Duodenal mucosa (tissue), 2 donors: ENCODE data around the gene CLIP1.

Source experiments
- H3K27ac ChIP-seq: one replicate; pipeline ENCODE4 v1.7.0; 2013; ENCODE audit warnings: low read depth, low read length
- H3K27me3 ChIP-seq, 2 donors: one replicate each; pipeline ENCODE4 v1.7.0; 2013; ENCODE audit warnings: low read length in 2 of 2, control low read depth in 1 of 2; ENCODE audit not compliant: insufficient read depth in 2 of 2, control insufficient read depth in 1 of 2
- H3K36me3 ChIP-seq, 2 donors: one replicate each; pipeline ENCODE4 v1.7.0; 2013; ENCODE audit warnings: low read length in 2 of 2, control low read depth in 1 of 2; ENCODE audit not compliant: insufficient read depth in 2 of 2, control insufficient read depth in 1 of 2
- H3K4me1 ChIP-seq, 2 donors: one replicate each; pipeline ENCODE4 v1.7.0; 2013; ENCODE audit warnings: low read length in 2 of 2, control low read depth in 1 of 2; ENCODE audit not compliant: insufficient read depth in 2 of 2, control insufficient read depth in 1 of 2
- H3K4me3 ChIP-seq, 2 donors: one replicate each; pipeline ENCODE4 v1.7.0; 2013; ENCODE audit warnings: low read length in 2 of 2, low read depth in 1 of 2
- H3K9ac ChIP-seq, 2 donors: one replicate each; pipeline ENCODE4 v1.7.0; 2013; ENCODE audit warnings: low read length in 2 of 2, low read depth in 1 of 2
- H3K9me3 ChIP-seq, 2 donors: one replicate each; pipeline ENCODE4 v1.7.0; 2013; ENCODE audit warnings: low read length in 2 of 2, control low read depth in 1 of 2; ENCODE audit not compliant: control insufficient read depth in 1 of 2

CLIP1 gene

GRCh38 chr12:122348505-122348904, 74.0 kb downstream of the CLIP1 start:
- Histone ChIP-seq H3K27ac (no peak overlapping the region), H3K9me3 (no peaks in the 10 kb centered on the region), H3K4me3 (no peak overlapping the region), H3K4me1 (peaks cover 3 to 10% of the 10 kb centered on the region in 2 donors), H3K9ac (no peak overlapping the region), H3K27me3 (no peaks in the 10 kb centered on the region), H3K36me3 (peaks cover 0 to 25% of the 10 kb centered on the region in 2 donors)

- peaks cover 0 to 15% of the 10 kb centered on the region in 2 donors for H3K36me3 ChIP-seq
Observed at GRCh38 chr12:122346054-122346453, 76.4 kb downstream of the CLIP1 start.

GRCh38 chr12:122345042-122345441, 77.4 kb downstream of the CLIP1 start:
- Histone ChIP-seq H3K27ac (no peak overlapping the region), H3K9ac (no peak overlapping the region), H3K9me3 (no peaks in the 10 kb centered on the region), H3K27me3 (no peaks in the 10 kb centered on the region), H3K4me1 (peaks cover 3 to 6% of the 10 kb centered on the region in 2 donors), H3K4me3 (no peak overlapping the region), H3K36me3 (peaks cover 3 to 15% of the 10 kb centered on the region in 2 donors)

More at GRCh38 chr12:122346054-122346453, 76.4 kb downstream of the CLIP1 start:
- H3K4me3 ChIP-seq = no peak overlapping the region
- H3K4me1 ChIP-seq = peaks cover 3 to 10% of the 10 kb centered on the region in 2 donors
- no peaks in the 10 kb centered on the region for H3K9me3 ChIP-seq
- H3K9ac ChIP-seq = no peak overlapping the region
- no peak overlapping the region for H3K27ac ChIP-seq
- H3K27me3 ChIP-seq = no peaks in the 10 kb centered on the region

DNA sequence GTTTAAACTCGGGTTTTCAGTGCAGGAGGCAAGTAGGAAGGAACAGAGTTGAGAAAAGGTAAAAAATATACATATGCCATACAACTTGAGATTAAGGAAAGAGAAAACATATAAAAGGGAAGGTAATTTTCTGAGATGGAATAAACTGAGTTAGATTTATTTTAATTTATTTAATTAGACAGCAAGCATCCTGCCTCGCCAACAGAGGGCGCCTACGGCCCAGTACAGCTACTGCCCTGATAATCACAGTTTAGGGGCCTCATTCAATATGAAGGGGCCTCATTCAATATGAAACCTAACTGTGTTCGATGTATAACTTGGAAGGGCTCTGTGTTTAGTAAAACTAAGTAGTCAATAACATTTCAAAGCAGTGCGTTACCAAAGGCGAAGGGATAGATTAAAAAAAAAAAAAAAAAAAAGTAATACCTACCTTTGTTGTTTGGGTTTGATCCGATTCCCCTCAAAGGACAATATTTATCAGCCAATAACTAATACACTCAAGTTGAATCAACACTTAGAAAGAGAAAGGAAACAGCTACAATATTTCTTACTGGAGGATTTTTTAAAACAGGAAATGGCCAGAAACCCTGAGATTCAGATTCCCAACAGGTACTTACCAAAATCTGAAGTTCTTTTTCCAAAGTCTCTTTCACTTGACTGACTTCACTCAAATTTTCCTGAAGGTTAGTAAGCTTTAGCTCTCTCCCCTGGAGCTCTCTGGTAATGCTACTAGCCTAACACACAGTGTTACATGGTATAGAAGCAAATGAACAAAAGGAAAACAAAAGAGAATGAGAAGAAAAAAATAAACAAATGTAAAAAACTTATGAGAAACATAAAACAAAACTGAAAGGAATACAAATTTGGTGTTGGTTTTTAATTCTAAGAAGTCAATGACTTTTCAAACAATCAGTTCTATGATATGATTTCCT, 86.2 kb downstream of the CLIP1 start:
- peaks cover 15 to 49% of the 10 kb centered on the region in 2 donors for H3K36me3 ChIP-seq
- H3K27me3 ChIP-seq = no peaks in the 10 kb centered on the region
- no peaks in the 10 kb centered on the region for H3K9me3 ChIP-seq
- H3K9ac ChIP-seq = no peak overlapping the region
- no peak overlapping the region for H3K27ac ChIP-seq
- H3K4me3 ChIP-seq = no peak overlapping the region
- no peaks in the 10 kb centered on the region for H3K4me1 ChIP-seq

GRCh38 chr12:122333142-122334087, 89.1 kb downstream of the CLIP1 start:
- no peaks in the 10 kb centered on the region for H3K9me3 ChIP-seq
- H3K36me3 ChIP-seq = peaks cover 15 to 48% of the 10 kb centered on the region in 2 donors
- H3K9ac ChIP-seq = no peak overlapping the region
- no peaks in the 10 kb centered on the region for H3K27me3 ChIP-seq
- H3K4me3 ChIP-seq = no peak overlapping the region
- H3K27ac ChIP-seq = no peak overlapping the region
- H3K4me1 ChIP-seq = no peaks in the 10 kb centered on the region

DNA sequence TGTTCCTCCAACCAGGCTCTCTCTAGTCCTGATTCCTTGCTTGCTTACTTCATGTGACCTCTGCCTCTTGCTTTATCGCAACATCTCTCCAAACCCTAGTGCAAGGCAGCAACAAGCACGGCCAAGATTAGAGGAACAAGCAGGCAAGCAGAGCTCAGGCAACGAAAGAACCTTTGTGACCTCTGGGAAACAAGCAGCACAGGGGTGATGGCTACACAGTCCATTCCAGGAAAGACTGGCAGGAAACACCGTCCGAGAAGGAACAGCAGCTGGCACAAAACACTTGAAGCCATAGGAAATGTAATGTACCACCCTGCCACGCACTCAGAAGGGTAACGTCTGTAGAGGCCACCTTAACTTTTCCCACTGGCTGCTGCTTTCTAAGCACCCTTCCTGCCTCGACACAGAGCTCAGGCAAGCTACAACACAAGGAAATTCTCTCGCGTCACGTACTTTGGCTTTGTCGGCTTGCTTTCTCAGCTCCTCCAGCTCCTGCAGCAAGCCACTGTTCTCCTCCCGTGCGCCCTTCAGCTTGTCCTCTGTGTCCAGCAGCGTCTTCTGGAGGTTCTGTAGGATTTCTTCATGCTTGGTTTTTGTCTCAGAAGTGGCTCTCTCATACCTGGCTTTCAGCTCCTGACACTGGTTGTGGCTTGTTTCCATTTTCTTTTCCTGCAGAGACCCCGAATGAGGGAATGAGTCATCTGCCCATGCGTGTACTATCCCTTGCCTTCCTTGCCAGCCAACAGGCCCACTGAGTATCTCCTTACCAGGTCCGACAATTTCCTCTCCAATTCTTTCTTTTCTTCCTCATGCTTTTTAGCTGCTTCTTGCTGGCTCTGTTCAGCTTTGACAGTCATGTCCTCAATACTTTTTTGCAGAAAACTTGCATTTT, 94.7 kb downstream of the CLIP1 start:
- no peaks in the 10 kb centered on the region for H3K27me3 ChIP-seq
- H3K4me1 ChIP-seq = no peaks in the 10 kb centered on the region
- H3K9me3 ChIP-seq = no peaks in the 10 kb centered on the region
- H3K27ac ChIP-seq = no peak overlapping the region
- H3K4me3 ChIP-seq = no peak overlapping the region
- no peak overlapping the region for H3K9ac ChIP-seq
- peaks cover 30 to 55% of the 10 kb centered on the region in 2 donors for H3K36me3 ChIP-seq

DNA sequence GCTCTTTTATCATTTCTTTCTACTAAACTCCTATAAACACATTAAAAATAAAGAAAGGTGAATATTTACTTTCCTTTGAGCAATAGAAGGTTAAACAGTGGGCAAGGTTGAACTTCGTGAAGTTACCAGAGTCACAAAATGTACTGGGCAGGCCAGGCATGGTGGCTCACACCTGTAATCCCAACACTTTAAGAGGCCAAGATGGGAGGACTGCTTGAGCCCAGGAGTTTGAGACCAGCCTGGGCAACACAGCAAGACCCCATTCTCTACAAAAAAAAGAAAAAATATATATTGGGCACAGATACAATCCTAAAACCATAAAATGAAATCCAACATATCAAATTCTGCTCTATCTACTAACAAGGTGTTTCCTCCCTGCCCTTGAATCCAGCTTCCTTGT, 95.5 kb downstream of the CLIP1 start:
- Histone ChIP-seq H3K27ac (no peak overlapping the region), H3K27me3 (no peaks in the 10 kb centered on the region), H3K4me3 (no peak overlapping the region), H3K9me3 (no peaks in the 10 kb centered on the region), H3K9ac (no peak overlapping the region), H3K4me1 (no peaks in the 10 kb centered on the region), H3K36me3 (peaks cover 32 to 59% of the 10 kb centered on the region in 2 donors)

- Histone ChIP-seq H3K36me3 (peaks cover 34 to 58% of the 10 kb centered on the region in 2 donors), H3K4me1 (no peaks in the 10 kb centered on the region), H3K9ac (no peak overlapping the region)
Observed at GRCh38 chr12:122326586-122326985, 95.9 kb downstream of the CLIP1 start.

DNA sequence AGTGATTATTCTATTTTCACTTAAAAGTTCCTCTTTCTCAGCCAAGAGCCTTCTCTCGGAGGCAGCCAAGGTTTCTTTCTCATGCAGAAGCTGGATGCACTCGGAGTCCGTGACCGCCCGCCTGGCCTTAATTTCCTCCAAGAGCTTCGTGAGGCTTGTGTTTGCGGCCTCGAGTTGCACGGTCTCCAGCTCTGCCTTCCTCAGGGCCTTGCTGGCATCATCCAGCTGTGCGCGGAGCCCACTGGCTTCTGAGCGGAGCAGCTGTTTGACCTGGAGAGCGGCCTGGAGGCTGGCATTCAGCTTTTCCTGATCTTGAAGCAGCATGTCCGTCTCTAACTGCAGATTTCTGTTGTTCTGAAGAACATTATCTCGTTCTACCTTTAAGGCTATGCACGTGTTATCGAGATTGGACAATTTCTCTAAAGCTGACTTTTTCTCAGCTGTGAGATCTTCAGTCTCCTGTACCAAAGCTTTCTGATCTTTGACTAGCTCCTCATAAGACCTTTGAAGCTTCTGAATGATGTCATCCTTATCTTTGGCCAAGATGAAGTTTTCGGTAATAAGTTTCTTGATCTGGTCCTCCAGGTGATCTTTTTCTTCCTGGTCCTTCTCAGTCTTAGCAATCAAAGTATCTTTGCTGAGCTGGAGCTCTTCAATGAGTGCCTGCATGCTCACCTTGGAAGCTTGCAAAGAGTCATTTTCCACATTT, 99.0 kb downstream of the CLIP1 start:
- Histone ChIP-seq H3K9me3 (no peaks in the 10 kb centered on the region), H3K4me1 (peaks cover 0 to 4% of the 10 kb centered on the region in 2 donors), H3K4me3 (no peak overlapping the region), H3K9ac (no peak overlapping the region), H3K36me3 (peaks cover 40 to 61% of the 10 kb centered on the region in 2 donors), H3K27me3 (no peaks in the 10 kb centered on the region), H3K27ac (no peak overlapping the region)

More at GRCh38 chr12:122326586-122326985, 95.9 kb downstream of the CLIP1 start:
- Histone ChIP-seq H3K27me3 (no peaks in the 10 kb centered on the region), H3K4me3 (no peak overlapping the region), H3K9me3 (no peaks in the 10 kb centered on the region), H3K27ac (no peak overlapping the region)
